ENCODE results near the gene PGM3. TPM values are rescaled to one million over a fixed set of nuclear protein-coding genes. Genes with fewer than 3 reads are reported as not detected.

PGM3 gene
- total RNA-seq, 1 experiment from 2014 or later = 18.3 TPM

DNA sequence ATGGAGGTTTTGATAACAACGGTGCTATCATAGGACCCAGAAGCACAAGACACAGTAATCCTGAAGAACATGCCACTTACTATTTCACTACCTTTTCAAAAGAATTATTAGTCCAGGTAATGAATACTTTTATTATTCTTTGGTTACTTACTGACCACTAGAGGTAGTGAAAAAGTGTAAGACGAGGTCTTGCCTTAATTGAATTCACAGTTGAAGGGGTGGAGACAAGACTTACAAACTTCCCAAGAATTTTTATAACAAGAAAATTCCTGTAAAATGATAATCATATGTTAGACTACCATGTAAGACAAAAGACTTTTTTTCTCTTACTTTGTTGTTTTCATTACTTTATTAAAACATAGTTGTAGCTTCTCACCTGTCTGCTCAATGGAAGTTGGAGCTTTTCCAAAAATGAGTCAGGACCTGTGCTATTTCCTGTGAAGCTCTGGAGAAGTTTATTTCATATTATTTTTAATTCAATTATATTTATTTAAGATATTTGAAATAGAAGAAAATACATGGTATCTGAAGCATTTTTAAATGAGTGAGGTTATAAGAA is 73.2 kb downstream of the PGM3 start:
- DNase-seq (ENCODE audit: low spot score) = no peak

GRCh38 chr6:83117802-83118201 is 75.3 kb downstream of the PGM3 start:
- no peak for DNase-seq (ENCODE audit: low spot score)

Other genes with a start within 250 kb of the PGM3 start
- gene UBE3D, start 127.4 kb downstream of the PGM3 start, total RNA-seq (2014; rRNA removed; shearing (Covaris generic)) = 3.9 and 5.9 TPM in 2 replicates
- gene DOP1A, start 125.6 kb downstream of the PGM3 start, total RNA-seq (2014; rRNA removed; shearing (Covaris generic)) = 6.5 and 12.4 TPM in 2 replicates
- gene RWDD2A, start 92 bp upstream of the PGM3 start, total RNA-seq (2014; rRNA removed; shearing (Covaris generic)) = 0.60 and 1.1 TPM in 2 replicates
- gene ME1, start 237.8 kb upstream of the PGM3 start, total RNA-seq (2014; rRNA removed; shearing (Covaris generic)) = 8.9 and 10.5 TPM in 2 replicates